Measurements from ENCODE around the gene TCTN2.

Gene TCTN2

DNA sequence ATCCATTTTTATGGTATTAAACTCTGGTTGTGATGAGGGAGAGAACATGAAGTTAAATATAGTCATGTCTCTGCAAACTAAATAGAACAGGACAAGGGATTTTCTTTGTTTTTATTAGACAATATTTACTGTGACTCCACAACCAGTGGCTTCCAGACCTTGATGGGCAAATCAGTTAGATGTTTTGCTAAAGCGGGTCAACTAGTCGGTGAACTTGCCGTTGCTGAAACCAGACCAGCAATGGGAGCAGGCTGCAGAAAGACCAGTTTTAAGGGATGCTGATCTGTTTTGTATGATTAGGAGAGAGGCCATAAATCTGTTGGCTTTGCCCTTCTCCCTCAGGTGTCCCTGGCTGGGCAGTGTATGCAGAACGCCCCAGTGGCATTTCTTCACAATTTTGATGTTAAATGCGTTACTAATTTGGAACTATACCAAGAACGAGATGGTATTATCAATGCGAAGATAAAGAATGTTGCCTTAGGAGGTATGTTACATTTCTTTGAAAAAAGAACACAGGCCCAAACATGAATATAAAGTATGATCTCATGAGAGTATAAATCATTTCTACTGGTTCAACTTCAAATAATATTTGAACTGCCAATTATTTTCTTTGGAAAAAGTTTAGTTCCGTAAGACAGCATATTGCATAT lies 19.4 kb downstream of the TCTN2 start:
- no peak for DNase-seq

DNA sequence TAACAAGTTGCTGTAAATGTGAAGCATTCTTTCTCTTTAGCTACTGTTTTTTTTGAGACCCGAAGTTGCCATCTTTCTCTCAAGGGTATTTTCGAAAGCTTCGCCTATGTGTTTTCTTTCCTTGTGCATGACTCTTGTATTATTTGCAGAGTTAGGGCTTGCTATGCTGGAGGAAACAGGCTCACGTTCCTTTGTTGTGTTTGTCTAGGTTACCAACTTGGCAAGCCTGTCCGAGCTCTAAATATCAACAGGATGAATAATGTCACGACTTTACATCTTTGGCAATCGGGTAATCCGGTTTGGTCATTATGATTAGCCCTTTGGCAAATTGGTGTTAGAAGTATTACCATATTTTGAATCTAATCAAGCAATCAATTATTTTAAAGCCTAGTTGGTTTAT lies 25.3 kb downstream of the TCTN2 start:
- no peak for DNase-seq

DNA sequence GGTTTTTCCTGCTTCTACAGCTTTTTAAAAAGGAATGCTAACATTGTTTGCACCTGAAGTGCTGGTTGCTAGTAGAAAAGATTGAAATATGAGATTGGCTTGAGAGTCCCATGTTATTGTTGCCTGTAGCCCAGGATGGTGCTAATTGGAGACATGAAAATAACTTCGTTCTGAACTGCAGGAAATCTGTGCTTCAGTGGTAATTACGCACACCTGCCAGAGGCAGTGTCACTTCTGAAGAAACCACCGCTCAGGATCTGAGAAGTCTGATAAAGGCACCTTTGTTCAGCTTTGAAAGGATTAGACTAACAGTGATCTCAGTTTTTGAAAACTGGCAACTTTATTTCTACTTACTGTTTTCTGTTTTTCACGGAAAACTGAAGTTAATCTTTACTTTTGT lies 25.7 kb downstream of the TCTN2 start:
- no peak for DNase-seq

DNA sequence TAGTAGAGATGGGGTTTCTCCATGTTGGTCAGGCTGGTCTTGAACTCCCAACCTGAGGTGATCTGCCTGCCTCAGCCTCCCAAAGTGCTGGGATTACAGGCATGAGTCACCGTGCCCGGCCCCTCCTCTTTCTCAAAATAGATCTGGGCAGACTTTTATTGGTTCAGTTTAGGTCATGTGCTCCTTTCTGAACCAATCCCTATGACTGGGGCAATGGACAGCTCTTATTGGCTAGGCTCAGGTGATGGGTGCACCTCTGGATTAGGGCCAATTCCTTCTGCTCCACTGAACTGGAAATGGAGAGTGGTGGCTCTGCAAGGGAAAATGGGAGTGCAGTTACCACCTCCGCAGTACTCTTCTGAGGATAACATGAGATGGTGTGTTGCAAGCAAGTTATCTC lies 35.0 kb downstream of the TCTN2 start:
- DNase-seq = no peak

DNA sequence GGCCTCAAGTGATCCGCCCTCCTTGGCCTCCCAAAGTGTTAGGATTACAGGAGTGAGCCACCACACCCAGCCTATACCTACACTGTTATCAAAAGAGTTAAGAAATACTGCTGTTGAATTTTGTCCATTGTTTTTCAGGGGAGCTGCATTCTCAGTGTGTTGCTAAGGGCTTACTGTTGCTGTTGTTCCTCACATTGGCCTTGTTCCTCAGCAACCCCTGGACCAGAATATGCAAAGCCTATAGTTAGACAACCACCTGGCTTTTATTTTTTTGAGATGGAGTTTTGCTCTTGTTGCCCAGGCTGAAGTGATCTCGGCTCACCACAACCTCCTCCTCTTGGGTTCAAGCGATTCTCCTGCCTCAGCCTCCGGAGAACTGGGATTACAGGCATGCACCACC lies 36.6 kb downstream of the TCTN2 start:
- DNase-seq = no peak

DNA sequence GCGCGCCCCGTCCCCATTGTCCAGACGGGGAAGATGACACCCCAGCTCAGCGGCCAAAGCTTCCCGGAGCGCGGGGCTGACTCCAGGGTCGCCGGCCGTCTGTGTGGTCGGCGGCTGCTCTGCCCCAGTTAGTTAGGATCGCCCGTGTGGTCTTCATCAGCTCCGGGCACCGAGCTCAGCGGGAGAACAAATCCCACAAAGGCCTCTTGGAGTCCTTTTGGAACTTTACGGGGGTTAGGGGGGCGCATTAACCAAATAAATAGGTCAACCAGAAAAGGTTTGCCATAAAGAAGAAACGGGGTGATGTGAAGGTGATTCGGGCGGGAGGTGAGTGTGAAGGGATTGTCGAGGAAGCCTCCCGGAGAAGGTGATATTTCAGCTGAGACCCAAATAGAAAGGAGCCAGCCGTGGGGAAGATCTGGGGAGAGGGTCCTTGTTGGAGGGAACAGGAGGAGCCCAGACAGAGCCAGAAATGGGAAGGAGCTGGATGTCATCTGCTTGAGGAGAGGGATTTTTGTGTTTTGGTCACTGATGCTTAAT lies 41.9 kb downstream of the TCTN2 start:
- no peak for DNase-seq

DNA sequence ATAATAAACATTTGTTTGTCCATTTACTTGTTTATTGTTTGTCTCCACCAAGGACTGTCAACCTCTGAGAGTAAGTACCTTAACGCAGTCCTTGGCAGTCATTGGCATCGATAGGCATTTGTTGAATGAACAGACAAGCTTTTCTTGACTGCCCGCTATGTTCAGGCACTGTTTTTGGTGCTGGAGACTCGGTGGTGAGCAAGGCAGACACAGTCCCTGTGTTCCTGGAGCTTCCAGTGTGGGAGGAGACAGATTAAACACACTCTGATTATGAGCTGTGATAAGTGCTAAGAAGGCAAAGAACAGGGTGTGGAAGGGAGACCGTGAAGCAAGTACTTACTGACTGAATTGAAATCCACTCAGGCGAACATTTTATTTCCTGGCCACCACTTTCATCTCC lies 42.5 kb downstream of the TCTN2 start:
- no peak for DNase-seq

DNA sequence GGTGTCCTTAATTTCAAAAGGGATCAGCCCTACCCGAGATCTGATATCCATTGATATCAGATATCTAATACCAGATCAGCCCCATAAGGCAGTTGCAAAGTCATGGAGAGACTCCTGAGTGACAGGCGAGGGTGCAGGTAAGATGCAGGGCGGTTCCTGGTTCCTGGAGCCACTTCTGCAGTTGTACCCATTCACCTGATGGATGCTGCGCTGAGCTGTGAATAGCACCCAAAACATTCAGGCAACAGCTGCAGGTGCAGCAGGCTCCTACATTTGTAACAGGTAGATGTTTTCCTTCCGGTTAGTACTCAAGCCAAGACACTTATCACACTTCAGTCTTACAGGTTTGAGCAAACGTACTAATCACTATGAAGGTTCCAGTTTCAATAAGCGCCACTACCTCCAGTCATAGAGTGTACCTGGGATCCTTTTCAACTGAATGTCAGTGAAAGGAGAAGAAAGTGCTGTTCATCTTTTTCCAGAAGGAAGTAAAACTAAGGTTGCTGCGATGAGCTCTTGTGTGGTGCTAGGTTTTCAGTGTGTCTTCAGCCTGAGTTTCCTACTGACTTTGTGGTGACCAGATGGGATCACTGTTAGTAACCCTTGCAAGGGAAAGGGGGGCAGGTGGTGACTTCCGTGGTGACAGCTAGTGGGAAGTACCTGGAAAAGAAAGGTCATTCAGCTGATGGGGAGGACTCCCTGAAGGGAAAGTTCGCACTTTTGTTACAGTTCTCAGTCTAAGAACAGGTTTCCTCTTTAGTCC lies 43.1 kb downstream of the TCTN2 start:
- no peak for DNase-seq

DNA sequence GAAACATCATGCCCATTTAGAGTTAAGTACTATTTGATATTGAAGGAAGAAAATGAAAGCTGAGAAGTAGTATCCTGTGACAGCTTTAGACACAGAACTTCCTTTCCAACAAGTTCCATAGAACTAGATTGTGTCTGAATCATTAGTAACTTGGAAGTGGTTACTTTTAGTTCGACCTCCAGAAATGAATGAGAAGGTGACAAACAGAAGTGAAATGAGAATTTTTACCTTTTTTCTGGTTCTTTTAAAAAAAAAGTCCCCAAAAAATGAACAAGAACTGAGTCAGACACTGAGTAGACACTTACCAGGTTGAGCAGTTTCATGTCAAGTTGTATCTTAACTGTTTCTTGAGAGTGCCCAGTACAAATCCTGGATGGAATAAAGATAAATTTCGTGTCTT lies 44.3 kb downstream of the TCTN2 start:
- no peak for DNase-seq

DNA sequence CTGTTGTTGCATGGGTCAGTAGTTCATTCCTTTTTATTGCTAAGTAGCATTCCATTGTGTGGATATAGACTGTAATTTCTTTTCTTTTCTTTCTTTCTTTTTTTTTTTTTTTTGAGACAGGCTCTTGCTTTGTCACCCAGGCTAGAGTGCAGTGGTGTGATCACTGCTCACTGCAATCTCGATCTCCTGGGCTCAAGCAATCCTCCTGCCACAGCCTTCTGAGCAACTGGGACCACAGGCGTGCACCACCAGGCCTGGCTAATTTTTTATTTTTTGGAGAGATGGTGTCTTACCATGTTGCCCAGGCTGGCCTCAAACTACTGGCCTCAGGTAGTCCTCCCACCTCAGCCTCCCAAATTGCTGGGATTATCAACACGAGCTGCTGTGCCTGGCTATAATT lies 46.4 kb downstream of the TCTN2 start:
- DNase-seq = no peak

DNA sequence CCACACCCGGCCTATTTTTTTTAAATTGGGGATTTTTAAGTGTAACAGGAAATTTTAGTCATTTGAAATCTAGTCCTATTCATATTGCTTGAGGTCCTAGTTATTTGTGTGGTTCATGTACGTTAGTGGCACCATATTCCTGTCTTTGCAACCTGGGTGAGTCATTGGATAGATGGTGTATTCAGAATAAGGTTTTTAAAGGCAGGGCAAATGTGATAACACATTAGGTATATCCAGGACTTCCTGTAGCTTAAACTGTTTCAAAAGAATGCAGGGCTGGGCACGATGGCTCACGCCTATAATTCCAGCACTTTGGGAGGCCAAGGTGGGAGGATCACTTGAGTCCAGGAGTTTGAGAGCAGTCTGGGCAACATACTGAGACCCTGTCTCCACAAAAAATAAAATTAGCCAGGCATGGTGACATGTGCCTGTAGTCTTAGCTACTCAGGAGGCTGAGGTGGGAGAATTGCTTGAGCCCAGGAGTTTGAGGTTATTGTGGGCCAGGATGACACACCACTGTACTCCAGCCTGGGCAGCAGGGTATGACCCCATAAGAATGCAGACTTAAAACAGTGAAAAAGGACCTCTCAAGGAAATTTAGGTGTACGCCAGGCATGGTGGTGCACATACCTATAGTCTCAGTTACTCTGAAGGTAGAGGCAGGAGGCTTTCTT lies 49.4 kb downstream of the TCTN2 start:
- DNase-seq = no peak

DNA sequence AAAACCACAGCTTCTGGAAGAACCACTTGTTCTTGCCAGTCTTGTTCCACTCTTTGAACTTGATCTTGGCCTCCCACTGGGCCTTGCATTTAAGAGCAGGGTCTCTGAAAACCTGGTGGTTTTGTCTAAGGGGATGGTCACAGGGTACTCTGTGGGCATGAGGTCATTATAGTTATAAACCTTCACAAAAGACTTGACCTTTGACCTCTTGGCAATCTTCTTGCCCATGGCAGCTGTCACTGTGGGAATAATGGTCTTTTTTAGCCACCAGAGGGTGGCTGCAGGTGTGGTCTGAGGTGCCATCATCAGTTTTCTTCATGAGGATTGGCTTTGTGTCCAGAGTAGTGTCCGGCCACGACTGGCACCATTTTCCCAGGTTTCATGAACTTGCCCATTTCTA lies 50.3 kb downstream of the TCTN2 start:
- DNase-seq = no peak

DNA sequence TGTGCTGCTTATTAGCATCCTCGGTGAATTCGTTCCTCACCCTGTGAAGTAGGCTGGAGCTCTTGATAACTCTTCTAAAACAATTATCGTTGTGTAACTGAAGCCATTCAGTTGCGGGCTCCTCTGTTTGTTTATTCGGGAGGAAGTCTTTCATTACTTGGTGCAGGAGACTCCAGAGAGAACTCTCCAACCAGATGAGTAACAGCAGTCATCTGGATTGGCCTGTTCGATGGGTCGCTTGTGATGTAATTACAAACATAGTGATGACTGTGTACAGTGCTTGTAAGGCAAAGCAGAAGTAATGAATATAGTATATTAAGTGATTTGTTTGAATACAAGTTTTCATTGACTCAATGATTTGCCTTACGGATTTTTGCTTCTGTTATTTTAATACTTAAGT lies 52.1 kb downstream of the TCTN2 start:
- no peak for DNase-seq

DNA sequence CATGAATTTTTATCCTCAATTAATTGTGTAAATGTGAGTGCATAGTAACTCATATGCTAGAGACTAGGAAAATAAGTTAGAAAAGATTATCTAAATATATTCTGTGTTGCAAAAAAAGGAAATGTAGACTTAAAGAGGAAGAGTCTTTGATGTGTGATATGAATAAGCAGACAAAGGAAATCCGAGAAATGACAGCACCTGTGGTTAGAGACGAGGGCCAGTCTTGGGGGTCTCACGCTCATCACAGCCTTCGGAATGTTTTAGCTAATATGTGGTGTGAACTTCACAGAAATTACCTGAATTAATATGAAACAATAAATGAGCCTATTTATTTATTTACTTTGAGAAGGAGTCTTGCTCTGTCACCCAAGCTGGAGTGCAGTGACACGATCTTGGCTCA lies 52.9 kb downstream of the TCTN2 start:
- DNase-seq = no peak

DNA sequence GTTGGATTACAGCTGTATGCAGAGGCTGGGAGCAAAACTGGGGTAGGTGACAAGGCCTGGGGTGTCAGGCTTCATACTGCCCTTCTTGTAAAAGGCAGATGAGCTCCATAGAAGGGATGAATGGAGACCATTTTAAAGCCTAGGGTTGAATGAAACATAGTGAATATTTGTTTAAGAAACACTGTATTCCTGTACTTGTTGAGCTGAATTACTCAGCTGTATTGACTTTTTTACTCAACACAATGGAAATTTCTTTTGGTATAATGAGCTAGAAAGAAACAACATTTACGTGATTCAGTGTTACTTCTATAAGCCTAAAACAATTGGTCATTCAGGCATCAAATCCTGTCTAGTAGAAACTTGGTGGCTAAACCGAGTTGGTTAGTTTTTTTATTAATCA lies 55.3 kb downstream of the TCTN2 start:
- DNase-seq = no peak

DNA sequence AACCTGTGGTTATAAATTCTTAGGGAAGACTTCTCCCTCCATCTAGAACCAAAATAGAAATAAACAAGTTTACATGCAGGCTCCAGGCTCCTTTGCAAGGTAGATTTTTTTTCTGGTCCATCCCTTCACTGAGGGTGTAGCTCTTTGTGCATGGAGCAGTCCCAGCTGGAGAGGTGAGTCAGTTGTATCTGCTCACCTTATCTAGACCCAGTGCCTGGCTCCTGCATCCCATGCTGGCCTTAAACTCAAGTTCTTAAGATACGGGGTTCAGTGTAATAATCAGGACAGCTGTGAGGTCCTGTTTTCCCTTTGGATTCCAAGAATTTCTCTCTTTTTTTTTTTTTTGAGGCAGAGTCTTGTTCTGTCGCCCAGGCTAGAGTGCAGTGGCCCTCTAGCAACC lies 56.0 kb downstream of the TCTN2 start:
- no peak for DNase-seq

DNA sequence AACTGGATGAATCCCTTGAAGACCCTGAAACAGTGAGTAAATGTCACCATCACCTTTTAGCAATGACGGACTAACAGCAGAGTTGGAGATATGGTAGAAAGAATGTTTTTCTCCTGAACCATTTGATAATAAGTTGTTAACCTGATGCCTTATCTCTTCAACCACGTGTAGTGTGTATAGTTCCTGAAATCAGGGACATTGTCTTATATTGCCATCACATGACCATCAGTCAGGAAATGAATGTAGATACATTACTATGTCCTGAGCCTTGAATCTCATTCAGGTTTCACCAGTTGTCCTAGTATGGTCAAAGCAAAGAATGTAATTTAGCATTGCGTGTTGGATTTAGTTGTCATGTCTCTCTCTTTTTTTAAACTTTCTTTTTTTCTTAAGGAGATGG lies 57.0 kb downstream of the TCTN2 start:
- no peak for DNase-seq

DNA sequence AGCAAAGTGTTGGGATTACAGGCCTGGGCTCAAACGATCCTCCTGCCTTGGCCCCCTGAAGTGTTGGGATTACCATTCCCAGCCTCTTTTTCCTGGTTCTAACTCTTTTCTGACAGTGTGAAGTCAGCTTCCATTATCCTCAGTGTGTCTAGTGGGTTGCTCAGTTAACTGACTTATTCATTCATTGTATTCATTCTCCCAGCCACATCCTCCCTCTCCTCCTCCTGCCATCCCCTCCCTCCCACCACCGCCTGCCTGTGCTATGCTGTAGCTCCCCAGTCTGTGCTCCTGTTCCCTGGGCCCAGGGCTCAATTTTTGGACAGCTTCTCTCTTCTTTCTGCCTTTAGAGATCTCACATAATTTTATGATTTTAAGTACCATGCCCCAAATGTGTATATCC lies 60.7 kb downstream of the TCTN2 start:
- no peak for DNase-seq

DNA sequence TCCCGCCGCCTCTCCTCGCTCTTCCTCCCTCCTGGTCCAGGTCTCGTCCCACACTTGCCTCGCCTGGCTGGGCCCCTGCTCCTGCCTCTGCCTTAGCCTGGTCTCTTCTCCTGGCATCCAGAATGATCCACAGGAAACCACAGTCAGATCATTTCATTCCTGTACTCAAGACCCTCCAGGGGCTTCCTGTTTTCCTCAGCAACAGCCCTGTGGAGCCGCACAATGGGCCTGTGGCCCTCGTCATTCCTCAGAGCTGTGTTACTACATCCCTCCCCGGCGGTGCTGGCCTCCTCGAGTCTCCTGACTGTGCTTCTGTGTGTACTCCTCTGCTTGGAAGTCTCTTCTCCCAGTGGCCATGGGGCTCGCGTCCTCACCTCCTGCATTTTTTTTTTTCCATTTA lies 61.3 kb downstream of the TCTN2 start:
- DNase-seq = no peak

DNA sequence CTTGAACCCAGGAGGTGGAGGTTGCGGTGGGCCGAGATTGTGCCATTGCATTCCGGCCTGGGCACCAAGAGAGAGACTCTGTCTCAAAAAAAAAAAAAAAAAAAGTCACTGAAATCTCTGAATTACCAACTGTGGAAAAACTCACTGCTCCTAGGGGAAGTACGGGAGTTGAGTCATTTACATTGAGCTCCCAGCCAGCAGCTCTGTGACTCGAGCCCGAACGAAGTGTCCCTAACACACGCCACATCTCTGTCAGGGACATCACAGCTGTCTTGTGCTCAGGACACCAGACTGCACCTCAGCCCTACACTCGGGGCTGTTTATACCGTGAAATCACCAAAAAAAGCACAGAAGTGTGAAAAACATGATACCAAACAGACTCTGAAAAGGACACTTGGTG lies 62.3 kb downstream of the TCTN2 start:
- DNase-seq = no peak

DNA sequence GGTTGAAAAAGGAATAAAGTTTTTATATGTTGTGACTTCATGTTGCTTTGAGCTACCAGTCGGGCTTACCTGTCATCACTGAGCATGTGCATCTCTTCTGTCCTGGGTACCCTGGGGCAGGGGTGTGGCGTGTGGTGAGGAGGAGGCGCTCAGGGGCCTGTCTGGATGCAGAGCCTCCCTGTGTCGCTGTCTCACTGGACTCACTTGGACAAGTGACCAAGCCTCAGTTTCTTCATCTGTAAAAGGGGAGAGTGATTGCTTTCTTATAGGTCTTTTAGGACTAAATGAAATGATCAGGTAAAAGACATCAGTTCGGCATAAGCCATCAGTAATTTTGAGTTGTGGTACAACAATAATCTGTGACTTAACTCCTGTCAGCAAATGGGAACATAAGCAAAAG lies 63.4 kb downstream of the TCTN2 start:
- DNase-seq = no peak

DNA sequence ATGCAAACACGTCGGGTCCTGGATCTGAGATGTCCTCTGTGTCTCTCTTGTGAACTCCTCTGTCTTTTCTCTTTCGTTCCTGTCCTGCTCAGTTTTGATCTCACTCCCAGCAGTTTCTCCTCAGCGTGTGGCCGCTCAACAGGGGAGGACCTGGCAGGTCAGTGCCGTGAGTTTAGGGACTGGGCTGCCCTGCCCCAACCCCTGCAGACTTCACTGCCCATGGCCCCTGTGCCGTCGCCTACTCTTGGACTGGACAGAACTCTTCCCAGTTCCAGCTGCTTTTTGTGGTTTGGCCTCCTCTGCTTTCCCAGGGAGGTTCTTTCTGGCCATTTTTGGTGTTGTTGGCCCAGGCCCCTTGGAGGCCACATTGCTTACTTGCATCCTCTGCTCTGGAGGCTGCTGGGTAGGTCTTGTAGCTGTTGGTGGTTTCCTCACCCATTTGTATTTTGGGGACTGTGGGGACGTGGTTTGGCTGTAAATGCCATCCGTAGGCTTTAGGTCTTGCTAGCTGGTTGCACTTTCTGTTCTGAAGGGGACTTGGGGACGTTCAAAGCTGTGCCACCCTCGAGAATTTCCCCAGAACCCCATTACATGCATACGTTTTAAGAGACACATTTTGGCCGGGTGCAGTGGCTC lies 71.1 kb downstream of the TCTN2 start:
- no peak for DNase-seq

DNA sequence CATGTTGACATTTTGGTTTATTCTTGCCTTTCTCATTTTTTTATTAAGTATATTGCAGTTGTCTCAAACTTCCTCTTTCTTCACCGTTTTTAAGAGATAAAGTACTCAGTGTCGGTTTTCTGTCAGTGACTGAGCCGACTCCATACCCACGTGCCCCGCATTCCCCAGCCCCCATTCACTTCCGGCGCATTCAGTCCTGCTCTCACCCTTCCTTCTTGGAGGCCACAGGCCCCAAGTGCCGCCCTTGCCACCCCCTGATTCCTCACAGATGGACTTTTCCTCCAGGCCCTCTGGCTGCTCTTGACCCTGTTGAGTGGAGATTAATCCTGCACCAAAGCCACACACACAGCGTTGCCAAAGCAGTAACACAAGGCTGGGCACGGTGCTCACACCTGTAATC lies 72.1 kb downstream of the TCTN2 start:
- no peak for DNase-seq

DNA sequence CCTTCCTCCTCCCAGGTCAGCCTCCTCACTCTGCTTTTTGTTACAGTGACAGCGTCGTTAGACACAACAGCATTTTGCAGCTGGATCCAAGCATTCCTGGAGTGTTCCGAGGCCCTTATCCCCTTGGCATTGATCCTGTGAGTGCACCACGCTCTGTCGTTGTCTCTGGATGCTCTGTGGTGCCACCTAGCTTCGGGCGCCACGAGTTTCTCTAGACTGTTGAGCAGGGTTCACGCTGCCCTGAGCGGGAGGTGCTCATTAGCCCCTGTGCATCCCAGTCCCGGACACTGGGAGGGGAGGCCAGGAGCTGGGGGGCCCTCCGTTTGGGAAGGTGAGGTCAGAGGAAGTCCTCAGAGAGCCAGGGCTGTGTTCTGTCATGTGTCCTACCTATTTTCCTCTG lies 73.9 kb downstream of the TCTN2 start:
- DNase-seq = no peak
